GM12865 (cell line): ENCODE data around the gene AP2B1.
"Not testable (repeated sequence)": the region's sequence is repeated elsewhere in the genome, so short reads cannot be mapped to it uniquely, and the experiment has no call there.

Source experiments
- DNase-seq: peaks from one replicate; pipeline ENCODE4 v3.0.0; 2010; ENCODE audit warnings: low read depth
- H3K4me3 ChIP-seq: 2 replicates; pipeline ENCODE4 v1.5.1; 2011; ENCODE audit warnings: mild to moderate bottlenecking, low read depth, low read length, control low read depth
- CTCF ChIP-seq: IDR thresholded peaks from 2 replicates; pipeline ENCODE4 v1.5.1; 2011; ENCODE audit warnings: low read length, control low read depth, low read depth, inconsistent platforms; ENCODE audit not compliant: insufficient read depth; ENCODE audit errors: missing control alignments

AP2B1 gene

GRCh38 chr17:35693662-35694061, 106.5 kb downstream of the AP2B1 start:
- H3K4me3 ChIP-seq, result no peak overlapping the region
- no peak for TF ChIP-seq CTCF
- DNase-seq, result no peak

DNA sequence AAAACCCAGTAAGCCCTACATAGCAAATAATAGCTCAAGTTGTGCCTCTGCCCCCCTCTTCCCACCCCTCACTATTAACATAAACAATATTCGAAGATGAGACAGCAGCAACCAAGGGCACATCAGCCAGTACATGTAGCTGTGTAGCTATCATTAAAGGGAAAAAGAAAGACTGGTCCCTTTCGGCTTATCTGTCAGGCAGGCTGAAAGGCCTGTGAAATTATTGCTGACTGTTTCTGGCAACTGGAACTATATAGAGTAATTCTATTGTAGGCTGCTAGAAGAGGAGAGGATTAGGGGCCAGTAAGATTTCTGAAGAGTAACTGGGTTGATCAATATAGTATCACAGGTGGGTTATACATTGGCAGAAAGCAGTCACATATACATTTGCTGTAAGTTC, 107.8 kb downstream of the AP2B1 start:
- no peak overlapping the region for H3K4me3 ChIP-seq
- no peak for TF ChIP-seq CTCF

DNA sequence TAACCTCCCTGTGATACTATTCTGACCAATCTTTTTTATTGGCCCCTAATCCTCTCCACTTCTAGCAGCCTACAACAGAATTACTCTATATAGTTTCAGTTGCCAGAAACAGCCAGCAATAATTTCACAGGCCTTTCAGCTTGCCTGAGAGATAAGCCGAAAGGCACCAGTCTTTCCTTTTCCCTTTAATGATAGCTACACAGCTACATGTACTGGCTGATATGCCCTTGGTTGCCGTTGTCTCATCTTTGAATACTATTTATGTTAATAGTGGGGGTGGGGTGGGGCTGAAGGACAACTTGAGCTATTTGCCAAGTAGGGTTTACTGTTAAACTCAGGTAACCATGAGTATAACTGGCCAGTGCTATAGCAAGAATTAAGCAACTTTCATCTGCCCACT, 108.5 kb downstream of the AP2B1 start:
- no peak for DNase-seq
- no peak overlapping the region for H3K4me3 ChIP-seq
- TF ChIP-seq CTCF, result no peak

More for the DNA sequence above, 107.8 kb downstream of the AP2B1 start:
- no peak for DNase-seq

DNA sequence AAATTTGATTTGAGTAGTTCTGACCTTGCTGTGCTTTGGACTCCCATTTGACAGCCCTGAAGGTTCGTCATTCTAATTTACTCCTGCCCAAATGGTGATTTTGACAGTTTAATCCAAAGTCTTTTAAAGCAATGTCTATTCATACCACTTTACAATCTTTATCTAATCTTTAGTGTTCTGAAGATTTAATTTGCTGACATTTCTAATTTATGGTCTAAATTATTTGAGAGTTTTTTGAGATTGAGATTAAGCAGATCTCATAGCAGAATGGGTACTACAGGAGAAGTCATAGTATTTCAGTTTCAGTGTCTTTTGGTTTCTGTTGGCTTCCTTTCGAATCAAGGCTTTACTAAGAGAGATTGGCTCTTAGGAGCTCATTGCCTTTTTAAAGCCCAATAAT, 111.7 kb downstream of the AP2B1 start:
- no peak for DNase-seq
- no peak overlapping the region for H3K4me3 ChIP-seq
- TF ChIP-seq CTCF, result no peak

GRCh38 chr17:35700150-35700549, 113.0 kb downstream of the AP2B1 start:
- no peak for DNase-seq
- TF ChIP-seq CTCF, result no peak
- H3K4me3 ChIP-seq, result no peak overlapping the region

DNA sequence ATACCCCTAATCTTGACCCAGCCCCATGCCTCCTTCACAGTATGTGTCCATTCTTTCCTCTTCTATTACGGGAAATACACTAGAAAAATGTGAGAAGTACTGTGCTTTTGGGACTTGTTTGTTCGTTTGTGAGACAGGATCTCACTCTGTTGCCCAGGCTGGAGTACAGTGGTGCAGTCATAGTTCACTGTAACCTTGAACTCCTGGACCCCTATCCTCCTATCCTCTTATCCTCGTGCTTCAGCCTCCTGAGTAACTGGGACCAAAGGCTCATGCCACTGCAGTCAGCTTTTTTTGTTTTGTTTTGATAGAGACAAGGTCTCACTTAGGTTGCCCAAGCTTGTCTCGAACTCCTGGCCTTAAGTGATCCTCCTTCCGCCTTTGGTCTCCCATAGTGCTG, 114.4 kb downstream of the AP2B1 start:
- no peak for TF ChIP-seq CTCF
- no peak overlapping the region for H3K4me3 ChIP-seq
- DNase-seq, result no peak

- DNase-seq, H3K4me3 ChIP-seq: not testable (repeated sequence)
Measured at GRCh38 chr17:35703308-35703707, 116.2 kb downstream of the AP2B1 start.

DNA sequence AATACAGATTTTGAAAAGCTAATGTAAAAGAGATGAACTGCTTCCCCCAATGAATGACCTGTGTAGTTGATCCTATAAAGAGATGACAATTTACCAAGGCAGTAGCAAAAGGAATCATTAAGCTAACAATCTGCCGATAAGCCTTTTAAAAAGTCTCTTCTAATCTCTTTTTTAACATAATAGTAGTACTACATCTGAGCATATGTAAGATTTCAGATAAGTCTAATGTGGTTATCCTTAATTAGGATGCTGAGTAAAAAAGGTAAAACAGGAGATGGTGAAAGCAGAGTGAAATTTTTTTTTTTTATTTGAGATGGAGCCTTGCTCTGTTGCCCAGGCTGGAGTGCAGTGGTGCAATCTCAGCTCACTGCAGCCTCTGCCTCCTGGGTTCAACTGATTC, 118.1 kb downstream of the AP2B1 start:
- TF ChIP-seq CTCF, result no peak
- DNase-seq, result no peak
- no peak overlapping the region for H3K4me3 ChIP-seq
